DND-41 (cell line): ENCODE measurements around the gene LRP3.

Experiments
- ATAC-seq: fragments of 200-7000 bp; cut with Tn5 transposase; 3 replicates; pipeline ENCODE4 v1.9.1; 2021; ENCODE audit warnings: low read depth; ENCODE audit not compliant: insufficient read depth
- DNase-seq: peaks from one replicate; pipeline ENCODE4 v3.0.0-alpha.2; 2020
- H2AFZ ChIP-seq: 2 replicates; pipeline ENCODE4 v1.6.0; 2012; ENCODE audit warnings: low read depth, low read length
- H3K27ac ChIP-seq: 2 replicates; pipeline ENCODE4 v1.5.1; 2012; ENCODE audit warnings: low read length, inconsistent platforms
- H3K27me3 ChIP-seq: fragments of 200-600 bp; sonication (generic); 2 replicates; pipeline ENCODE4 v1.6.0; 2012; ENCODE audit warnings: low read length, mild to moderate bottlenecking, inconsistent platforms; ENCODE audit not compliant: insufficient read depth, poor library complexity
- H3K36me3 ChIP-seq: 2 replicates; pipeline ENCODE4 v1.5.1; 2012; ENCODE audit warnings: low read length, inconsistent platforms; ENCODE audit not compliant: insufficient read depth
- H3K4me1 ChIP-seq: 2 replicates; pipeline ENCODE4 v1.5.1; 2012; ENCODE audit warnings: mild to moderate bottlenecking, low read length; ENCODE audit not compliant: insufficient read depth
- H3K4me2 ChIP-seq: 2 replicates; pipeline ENCODE4 v1.6.0; 2012; ENCODE audit warnings: mild to moderate bottlenecking, moderate library complexity, low read length, inconsistent platforms; ENCODE audit not compliant: insufficient read depth
- H3K4me3 ChIP-seq, 2 experiments: fragments of 200-600 bp in 1 of 2; shearing (Covaris generic) in 1 of 2; 2 replicates each; pipeline ENCODE4 v1.5.1; 2012 to 2016; ENCODE audit warnings: inconsistent platforms in 2 of 2, low read length in 2 of 2, mild to moderate bottlenecking in 2 of 2, low read depth in 1 of 2, moderate library complexity in 1 of 2
- H3K79me2 ChIP-seq: 2 replicates; pipeline ENCODE4 v1.6.0; 2012; ENCODE audit warnings: low read length, inconsistent platforms; ENCODE audit not compliant: insufficient read depth
- H3K9ac ChIP-seq: 2 replicates; pipeline ENCODE4 v1.6.0; 2012; ENCODE audit warnings: low read depth, mild to moderate bottlenecking, inconsistent platforms, low read length, moderate library complexity
- H3K9me3 ChIP-seq: 2 replicates; pipeline ENCODE4 v1.5.1; 2012; ENCODE audit warnings: low read length, moderate library complexity, mild to moderate bottlenecking, inconsistent platforms; ENCODE audit not compliant: insufficient read depth, severe bottlenecking
- H4K20me1 ChIP-seq: 2 replicates; pipeline ENCODE4 v1.6.0; 2012; ENCODE audit warnings: low read length; ENCODE audit not compliant: insufficient read depth
- EZH2 ChIP-seq: IDR thresholded peaks from 3 replicates; pipeline ENCODE4 v1.6.1; 2012; ENCODE audit warnings: borderline replicate concordance, low read depth, mild to moderate bottlenecking, moderate library complexity, low read length, inconsistent platforms; ENCODE audit not compliant: severe bottlenecking
- TF ChIP-seq, protein P1 (sequence below): IDR thresholded peaks from 2 replicates; pipeline ENCODE4 v1.5.1; 2012; ENCODE audit warnings: borderline replicate concordance, low read length, moderate library complexity, mild to moderate bottlenecking; ENCODE audit not compliant: poor library complexity, severe bottlenecking; ENCODE audit errors: extremely low read depth

The LRP3 gene, protein sequence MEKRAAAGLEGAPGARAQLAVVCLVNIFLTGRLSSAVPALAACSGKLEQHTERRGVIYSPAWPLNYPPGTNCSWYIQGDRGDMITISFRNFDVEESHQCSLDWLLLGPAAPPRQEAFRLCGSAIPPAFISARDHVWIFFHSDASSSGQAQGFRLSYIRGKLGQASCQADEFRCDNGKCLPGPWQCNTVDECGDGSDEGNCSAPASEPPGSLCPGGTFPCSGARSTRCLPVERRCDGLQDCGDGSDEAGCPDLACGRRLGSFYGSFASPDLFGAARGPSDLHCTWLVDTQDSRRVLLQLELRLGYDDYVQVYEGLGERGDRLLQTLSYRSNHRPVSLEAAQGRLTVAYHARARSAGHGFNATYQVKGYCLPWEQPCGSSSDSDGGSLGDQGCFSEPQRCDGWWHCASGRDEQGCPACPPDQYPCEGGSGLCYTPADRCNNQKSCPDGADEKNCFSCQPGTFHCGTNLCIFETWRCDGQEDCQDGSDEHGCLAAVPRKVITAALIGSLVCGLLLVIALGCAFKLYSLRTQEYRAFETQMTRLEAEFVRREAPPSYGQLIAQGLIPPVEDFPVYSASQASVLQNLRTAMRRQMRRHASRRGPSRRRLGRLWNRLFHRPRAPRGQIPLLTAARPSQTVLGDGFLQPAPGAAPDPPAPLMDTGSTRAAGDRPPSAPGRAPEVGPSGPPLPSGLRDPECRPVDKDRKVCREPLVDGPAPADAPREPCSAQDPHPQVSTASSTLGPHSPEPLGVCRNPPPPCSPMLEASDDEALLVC

DNA sequence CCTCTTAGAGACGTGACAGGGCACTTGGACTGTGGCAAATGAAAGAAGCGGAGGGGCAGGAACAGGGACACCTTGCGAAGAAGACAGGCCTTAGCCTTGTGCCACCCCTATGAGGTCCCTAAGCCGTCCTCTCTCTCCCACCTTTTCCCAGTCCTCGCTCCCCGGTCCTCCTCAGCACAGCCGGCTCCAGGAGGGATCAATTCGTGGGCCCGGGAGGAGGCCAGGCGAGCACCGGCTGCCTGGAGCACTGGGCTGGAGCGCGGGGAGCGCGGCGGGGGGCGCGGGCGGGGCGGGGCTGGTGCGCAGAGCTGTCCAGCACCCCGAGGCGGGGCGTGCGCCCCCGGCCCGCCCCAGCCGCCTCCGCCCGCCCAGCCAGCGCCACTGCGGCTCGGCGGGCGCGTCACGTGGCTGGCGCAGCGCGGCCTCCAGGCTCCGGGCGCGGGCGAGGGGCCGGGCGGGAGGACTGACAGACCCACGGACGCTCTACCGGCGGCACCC, at the start of gene LRP3:
Gene LRP3, plus strand, starts transcription at position 466 of the 498 bp plus-strand sequence. CDS start 456 bp downstream, outside the sequence.
- TF ChIP-seq EZH2 = no peak
- TF ChIP-seq, protein P1, sequence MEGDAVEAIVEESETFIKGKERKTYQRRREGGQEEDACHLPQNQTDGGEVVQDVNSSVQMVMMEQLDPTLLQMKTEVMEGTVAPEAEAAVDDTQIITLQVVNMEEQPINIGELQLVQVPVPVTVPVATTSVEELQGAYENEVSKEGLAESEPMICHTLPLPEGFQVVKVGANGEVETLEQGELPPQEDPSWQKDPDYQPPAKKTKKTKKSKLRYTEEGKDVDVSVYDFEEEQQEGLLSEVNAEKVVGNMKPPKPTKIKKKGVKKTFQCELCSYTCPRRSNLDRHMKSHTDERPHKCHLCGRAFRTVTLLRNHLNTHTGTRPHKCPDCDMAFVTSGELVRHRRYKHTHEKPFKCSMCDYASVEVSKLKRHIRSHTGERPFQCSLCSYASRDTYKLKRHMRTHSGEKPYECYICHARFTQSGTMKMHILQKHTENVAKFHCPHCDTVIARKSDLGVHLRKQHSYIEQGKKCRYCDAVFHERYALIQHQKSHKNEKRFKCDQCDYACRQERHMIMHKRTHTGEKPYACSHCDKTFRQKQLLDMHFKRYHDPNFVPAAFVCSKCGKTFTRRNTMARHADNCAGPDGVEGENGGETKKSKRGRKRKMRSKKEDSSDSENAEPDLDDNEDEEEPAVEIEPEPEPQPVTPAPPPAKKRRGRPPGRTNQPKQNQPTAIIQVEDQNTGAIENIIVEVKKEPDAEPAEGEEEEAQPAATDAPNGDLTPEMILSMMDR = no peak
- Histone ChIP-seq H4K20me1 (no peaks in the 10 kb centered on the region), H3K9ac (no peak within 1 kb of the TSS), H3K27me3 (no peaks in the 10 kb centered on the region), H3K4me3 (no peak within 1 kb of the TSS), H2AFZ (no peak within 1 kb of the TSS), H3K4me1 (no peaks in the 10 kb centered on the region), H3K9me3 (no peaks in the 10 kb centered on the region), H3K27ac (no peak within 1 kb of the TSS), H3K4me2 (no peak within 1 kb of the TSS), H3K36me3 (no peaks in the 10 kb centered on the region), H3K79me2 (no peaks in the 10 kb centered on the region)
- DNase-seq = no peak
- ATAC-seq = no peak

DNA sequence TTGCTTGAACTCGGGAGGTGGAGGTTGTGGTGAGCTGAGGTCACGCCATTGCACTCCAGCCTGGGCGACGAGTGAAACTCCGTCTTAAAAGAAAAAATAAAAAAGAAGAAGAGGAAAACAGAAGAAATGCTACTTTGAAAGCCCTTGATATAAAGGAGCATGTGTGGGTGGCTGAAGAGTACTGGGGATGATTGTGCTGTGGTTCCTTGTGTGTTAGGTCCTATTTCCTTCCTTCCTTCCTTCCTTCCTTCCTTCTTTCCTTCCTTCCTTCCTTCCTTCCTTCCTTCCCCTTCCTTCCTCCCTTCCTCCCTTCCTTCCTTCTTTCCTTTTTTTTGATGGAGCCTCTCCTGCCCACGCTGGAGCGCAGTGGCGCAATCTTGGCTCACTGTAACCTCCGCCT, 47.9 kb upstream of the LRP3 start:
- Histone ChIP-seq H4K20me1 (no peaks in the 10 kb centered on the region), H3K9me3 (no peaks in the 10 kb centered on the region), H3K27me3 (no peaks in the 10 kb centered on the region), H3K36me3 (no peaks in the 10 kb centered on the region), H3K27ac (no peak overlapping the region), H3K4me1 (peaks cover 4% of the 10 kb centered on the region; the same call in 1 of the 2 replicates), H3K4me3 (no peak overlapping the region), H2AFZ (no peak overlapping the region), H3K4me2 (no peak overlapping the region), H3K9ac (no peak overlapping the region), H3K79me2 (no peaks in the 10 kb centered on the region)
- no peak for TF ChIP-seq EZH2
- TF ChIP-seq, protein P1 = no peak
- DNase-seq (no peak), ATAC-seq (no peak)

DNA sequence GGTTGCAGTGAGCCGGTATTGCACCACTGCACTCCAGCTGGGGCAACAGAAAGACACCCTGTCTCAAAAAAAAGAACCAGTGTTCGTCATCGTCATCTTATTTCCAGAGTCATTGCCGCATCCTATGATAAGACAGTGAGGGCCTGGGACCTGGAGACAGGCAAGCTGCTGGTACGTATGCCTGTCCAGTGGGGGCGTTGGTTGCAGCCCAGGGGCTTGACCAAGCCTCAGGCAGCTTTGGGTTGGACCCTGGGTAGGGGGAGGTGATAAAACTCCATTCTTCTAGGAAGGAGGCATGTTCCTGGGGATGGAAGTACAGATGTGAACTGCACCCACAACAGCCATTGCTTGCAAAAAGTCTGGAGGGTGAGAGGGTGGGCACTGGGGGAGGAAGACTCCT, 46.6 kb upstream of the LRP3 start:
- H3K4me2 ChIP-seq = no peak overlapping the region
- no peaks in the 10 kb centered on the region for H3K36me3 ChIP-seq
- no peak overlapping the region for H3K4me3 ChIP-seq
- peaks cover 4% of the 10 kb centered on the region; the same call in 1 of the 2 replicates for H3K4me1 ChIP-seq
- no peak for ATAC-seq
- H4K20me1 ChIP-seq = no peaks in the 10 kb centered on the region
- no peaks in the 10 kb centered on the region for H3K9me3 ChIP-seq
- H3K79me2 ChIP-seq = no peaks in the 10 kb centered on the region
- no peak for DNase-seq
- no peak overlapping the region for H3K9ac ChIP-seq
- TF ChIP-seq, protein P1 = no peak
- TF ChIP-seq EZH2 = no peak
- H3K27ac ChIP-seq = no peak overlapping the region
- H2AFZ ChIP-seq = no peak overlapping the region
- no peaks in the 10 kb centered on the region for H3K27me3 ChIP-seq
